C4-2B (cell line): ENCODE measurements around the gene GLYR1.
"Not testable (repeated sequence)": the region's sequence is repeated elsewhere in the genome, so short reads cannot be mapped to it uniquely, and the experiment has no call there.

Experiments
- H3K27ac ChIP-seq: fragments of 450-650 bp; 2 replicates; pipeline ENCODE4 v1.5.1; 2017
- ZFX ChIP-seq: fragments of 450-650 bp; IDR thresholded peaks from 2 replicates; pipeline ENCODE4 v1.6.1; 2017
- TF ChIP-seq, protein P1 (sequence below): fragments of 450-650 bp; conservative IDR thresholded peaks from 2 replicates; pipeline ENCODE4 v1.5.1; 2017; ENCODE audit warnings: mild to moderate bottlenecking

GLYR1 gene

DNA sequence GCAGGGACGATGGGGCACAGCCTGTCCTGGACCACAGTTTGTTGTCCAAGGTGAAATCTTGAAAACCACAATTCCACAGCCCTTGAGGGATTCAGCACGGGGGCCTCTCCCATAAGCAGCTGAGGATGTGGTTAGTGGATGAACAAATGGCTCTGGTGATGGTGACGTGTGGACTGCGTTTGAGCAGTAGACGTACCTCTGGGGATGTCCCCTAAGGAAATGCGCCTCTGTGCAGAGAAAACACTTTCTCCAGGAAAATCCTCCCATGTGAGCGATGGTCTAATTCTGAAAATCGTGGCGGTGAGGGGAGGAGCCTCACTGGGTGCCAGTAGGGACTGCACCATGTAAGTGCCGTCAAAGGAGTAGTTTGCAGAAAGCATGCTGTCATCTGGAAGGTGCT lies 56.2 kb downstream of the GLYR1 start:
- no peak overlapping the region for H3K27ac ChIP-seq
- TF ChIP-seq, protein P1, sequence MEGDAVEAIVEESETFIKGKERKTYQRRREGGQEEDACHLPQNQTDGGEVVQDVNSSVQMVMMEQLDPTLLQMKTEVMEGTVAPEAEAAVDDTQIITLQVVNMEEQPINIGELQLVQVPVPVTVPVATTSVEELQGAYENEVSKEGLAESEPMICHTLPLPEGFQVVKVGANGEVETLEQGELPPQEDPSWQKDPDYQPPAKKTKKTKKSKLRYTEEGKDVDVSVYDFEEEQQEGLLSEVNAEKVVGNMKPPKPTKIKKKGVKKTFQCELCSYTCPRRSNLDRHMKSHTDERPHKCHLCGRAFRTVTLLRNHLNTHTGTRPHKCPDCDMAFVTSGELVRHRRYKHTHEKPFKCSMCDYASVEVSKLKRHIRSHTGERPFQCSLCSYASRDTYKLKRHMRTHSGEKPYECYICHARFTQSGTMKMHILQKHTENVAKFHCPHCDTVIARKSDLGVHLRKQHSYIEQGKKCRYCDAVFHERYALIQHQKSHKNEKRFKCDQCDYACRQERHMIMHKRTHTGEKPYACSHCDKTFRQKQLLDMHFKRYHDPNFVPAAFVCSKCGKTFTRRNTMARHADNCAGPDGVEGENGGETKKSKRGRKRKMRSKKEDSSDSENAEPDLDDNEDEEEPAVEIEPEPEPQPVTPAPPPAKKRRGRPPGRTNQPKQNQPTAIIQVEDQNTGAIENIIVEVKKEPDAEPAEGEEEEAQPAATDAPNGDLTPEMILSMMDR = no peak
- TF ChIP-seq ZFX = no peak

- TF ChIP-seq, protein P1 = no peak
- TF ChIP-seq ZFX = no peak
- no peak overlapping the region for H3K27ac ChIP-seq
Observed at GRCh38 chr16:4790261-4790660, 56.8 kb downstream of the GLYR1 start.

GRCh38 chr16:4788910-4789309 lies 58.2 kb downstream of the GLYR1 start:
- peak overlapping the region; percentile 14 for H3K27ac ChIP-seq
- TF ChIP-seq, protein P1 = no peak
- no peak for TF ChIP-seq ZFX

- H3K27ac ChIP-seq = peak overlapping the region; percentile 14
- no peak for TF ChIP-seq ZFX
- TF ChIP-seq, protein P1 = no peak
Observed at GRCh38 chr16:4788489-4788889, 58.6 kb downstream of the GLYR1 start.

DNA sequence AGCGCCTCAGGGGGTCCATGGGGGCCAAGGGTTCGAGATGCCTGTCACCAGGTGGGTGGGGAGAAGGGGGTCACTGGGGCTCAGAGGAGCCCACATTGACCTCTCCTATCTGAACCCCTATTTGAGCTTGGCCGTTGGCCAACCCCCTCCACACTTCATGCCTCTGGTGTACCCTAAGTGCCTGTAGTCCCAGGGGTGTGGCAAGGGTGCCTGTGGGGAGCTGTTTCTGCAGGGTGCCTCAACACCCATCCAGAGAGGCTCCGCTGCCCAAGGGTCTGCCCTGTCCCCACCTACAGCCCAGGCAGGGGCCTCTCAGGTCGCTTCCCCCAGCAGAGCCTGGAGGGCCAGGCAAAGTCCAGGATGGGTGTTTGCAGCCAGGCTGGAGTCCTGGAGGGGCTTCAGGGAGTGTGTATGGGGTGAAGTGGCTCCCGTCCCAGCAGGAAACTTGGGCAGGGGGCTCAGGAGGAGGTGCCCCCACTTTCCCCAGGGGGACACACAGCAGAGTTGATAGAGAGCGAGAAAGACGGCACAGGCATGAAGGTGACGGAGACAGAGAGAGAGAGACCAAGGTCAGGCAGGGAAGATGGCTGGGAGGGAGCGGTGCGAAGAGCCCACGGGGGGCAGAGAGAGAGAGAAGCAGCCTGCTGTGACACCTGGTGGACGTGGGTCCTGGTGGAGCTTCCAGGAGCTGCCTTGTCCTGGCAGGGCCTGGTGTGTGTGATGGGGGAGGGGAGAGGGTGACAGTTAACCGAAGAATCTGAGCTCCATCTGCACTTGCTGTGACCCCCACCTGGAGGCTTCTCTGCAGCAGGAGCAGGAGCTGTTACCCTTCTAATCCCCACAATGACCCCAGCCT lies 59.2 kb downstream of the GLYR1 start, which contains the start of gene SEPTIN12:
Gene SEPTIN12, minus strand, starts transcription at position 719 of the 856 bp plus-strand sequence. Its CDS starts 700 bp downstream, at position 19.
- peak within 1 kb of the TSS; percentile 14 for H3K27ac ChIP-seq
- no peak for TF ChIP-seq ZFX
- TF ChIP-seq, protein P1 = no peak

- H3K27ac ChIP-seq = peak overlapping the region; percentile 14; the same call in 1 of the 2 replicates
- no peak for TF ChIP-seq ZFX
- TF ChIP-seq, protein P1 = no peak
Observed at GRCh38 chr16:4787068-4787467, 60.0 kb downstream of the GLYR1 start.

DNA sequence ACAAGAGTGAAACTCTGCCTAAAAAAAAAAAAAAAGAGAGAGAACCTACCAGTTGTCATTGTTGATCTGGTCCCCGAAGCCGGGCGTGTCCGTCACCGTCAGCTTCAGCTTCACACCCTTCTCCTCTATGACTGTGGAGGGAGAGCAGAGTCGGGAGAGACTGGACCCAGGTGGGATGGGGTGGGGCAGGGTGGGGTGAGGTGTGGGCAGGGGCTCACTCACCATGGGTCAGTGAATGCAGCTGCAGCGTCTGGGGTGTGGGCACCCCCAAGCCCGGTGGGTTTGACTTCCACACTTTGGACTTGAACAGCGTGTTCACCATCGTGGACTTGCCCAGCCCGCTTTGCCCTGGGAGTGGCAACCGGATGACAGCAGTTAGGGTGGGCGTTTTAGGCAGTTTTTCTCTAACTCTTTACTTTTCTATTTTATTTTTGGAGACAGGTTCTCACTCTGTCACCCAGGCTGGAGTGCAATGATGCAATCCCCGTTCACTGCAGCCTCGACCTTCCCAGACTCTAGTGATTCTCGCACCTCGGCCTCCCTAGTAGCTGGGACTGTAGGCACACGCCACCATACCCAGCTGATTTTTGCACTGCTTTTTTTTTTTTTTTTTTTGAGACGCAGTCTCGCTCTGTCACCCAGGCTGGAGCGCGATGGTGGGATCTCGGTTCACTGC lies 61.2 kb downstream of the GLYR1 start:
- TF ChIP-seq, protein P1 = no peak
- no peak for TF ChIP-seq ZFX
- no peak overlapping the region for H3K27ac ChIP-seq

- H3K27ac ChIP-seq = not testable (repeated sequence)
Observed at GRCh38 chr16:4784444-4784987, 62.6 kb downstream of the GLYR1 start.
